Stimulated activated CD8-positive, alpha-beta memory T cell treated with anti-CD3 and anti-CD28 coated beads, Interleukin-4, amount 100 ng/mL, for 48 hours (primary cell): ENCODE results near the gene SMIM13.

Source experiments
- DNase-seq: peaks from one replicate; pipeline ENCODE4 v3.0.0-alpha.2; 2020

Gene SMIM13

GRCh38 chr6:11093626-11094410, at the start of gene SMIM13:
Gene SMIM13 (plus strand): TSS chr6:11093834. CDS start chr6:11094314, 480 bp downstream.
- peak; percentile 96 for DNase-seq

GRCh38 chr6:11043961-11044711, 49.5 kb upstream of the SMIM13 start, which contains the start of gene ELOVL2:
Gene ELOVL2 (minus strand): TSS chr6:11044305. CDS start chr6:11044230, 75 bp downstream.
- DNase-seq, result peak; percentile 53

- DNase-seq, result no peak
Measured at GRCh38 chr6:11044712-11045167, 48.9 kb upstream of the SMIM13 start.

- no peak for DNase-seq
Measured at GRCh38 chr6:11050731-11051130, 42.9 kb upstream of the SMIM13 start.

GRCh38 chr6:11053307-11053706, 40.3 kb upstream of the SMIM13 start:
- DNase-seq, result no peak

- DNase-seq, result no peak
Measured at GRCh38 chr6:11054722-11055121, 38.9 kb upstream of the SMIM13 start.

GRCh38 chr6:11055127-11055627, 38.5 kb upstream of the SMIM13 start:
- DNase-seq, result no peak

GRCh38 chr6:11056871-11057270, 36.8 kb upstream of the SMIM13 start:
- DNase-seq, result no peak

GRCh38 chr6:11058406-11058805, 35.2 kb upstream of the SMIM13 start:
- no peak for DNase-seq

- no peak for DNase-seq
Measured at GRCh38 chr6:11062083-11062482, 31.6 kb upstream of the SMIM13 start.

- no peak for DNase-seq
Measured at GRCh38 chr6:11062715-11063114, 30.9 kb upstream of the SMIM13 start.

GRCh38 chr6:11064836-11065235, 28.8 kb upstream of the SMIM13 start:
- no peak for DNase-seq

- no peak for DNase-seq
Measured at GRCh38 chr6:11065436-11066202, 28.0 kb upstream of the SMIM13 start.

GRCh38 chr6:11066505-11067347, 26.9 kb upstream of the SMIM13 start:
- no peak for DNase-seq

- no peak for DNase-seq
Measured at GRCh38 chr6:11067348-11067747, 26.3 kb upstream of the SMIM13 start.

- no peak for DNase-seq
Measured at GRCh38 chr6:11069760-11070159, 23.9 kb upstream of the SMIM13 start.

GRCh38 chr6:11072101-11072500, 21.5 kb upstream of the SMIM13 start:
- no peak for DNase-seq

GRCh38 chr6:11076540-11076939, 17.1 kb upstream of the SMIM13 start:
- DNase-seq, result no peak

GRCh38 chr6:11078266-11078665, 15.4 kb upstream of the SMIM13 start:
- DNase-seq, result no peak

- no peak for DNase-seq
Measured at GRCh38 chr6:11080296-11080695, 13.3 kb upstream of the SMIM13 start.

- no peak for DNase-seq
Measured at GRCh38 chr6:11083491-11083890, 10.1 kb upstream of the SMIM13 start.

- no peak for DNase-seq
Measured at GRCh38 chr6:11083956-11084355, 9.7 kb upstream of the SMIM13 start.
